GM12878 (cell line): Measurements from ENCODE around the gene FKBP6.

Experiments used
- CBFB ChIP-seq: IDR thresholded peaks from 2 replicates; pipeline ENCODE4 v1.6.1; 2016; ENCODE audit warnings: antibody characterized with exemption, low read depth
- GABPA ChIP-seq: IDR thresholded peaks from 2 replicates; pipeline ENCODE4 v1.6.1; 2014; ENCODE audit warnings: antibody characterized with exemption, low read depth, mild to moderate bottlenecking, inconsistent platforms
- MTA3 ChIP-seq: IDR thresholded peaks from 2 replicates; pipeline ENCODE4 v1.6.1; 2012; ENCODE audit warnings: low read length, inconsistent platforms, borderline replicate concordance
- NFIC ChIP-seq: IDR thresholded peaks from 2 replicates; pipeline ENCODE4 v1.6.1; 2012; ENCODE audit warnings: low read depth, mild to moderate bottlenecking, inconsistent platforms, low read length, moderate library complexity
- ZZZ3 ChIP-seq: IDR thresholded peaks from 2 replicates; pipeline ENCODE4 v1.6.1; 2011; ENCODE audit warnings: low read depth; ENCODE audit not compliant: control insufficient read depth, insufficient read length
- TF ChIP-seq, protein P1 (sequence below): fragments of 450-650 bp; IDR thresholded peaks from 2 replicates; pipeline ENCODE4 v1.6.1; 2017; ENCODE audit warnings: mild to moderate bottlenecking, moderate library complexity
- TF ChIP-seq, protein P2 (sequence below), 3 experiments: IDR thresholded peaks in 2 of 3; conservative IDR thresholded peaks in 1 of 3; 2 replicates each; pipeline ENCODE4 v1.5.1; 2011; ENCODE audit warnings: low read depth in 3 of 3, low read length in 3 of 3, mild to moderate bottlenecking in 3 of 3, control low read depth in 2 of 3, moderate library complexity in 2 of 3, inconsistent platforms in 1 of 3, mixed read lengths in 1 of 3; ENCODE audit not compliant: control insufficient read depth in 2 of 3, insufficient read depth in 1 of 3; ENCODE audit errors: extremely low read depth in 1 of 3

DNA sequence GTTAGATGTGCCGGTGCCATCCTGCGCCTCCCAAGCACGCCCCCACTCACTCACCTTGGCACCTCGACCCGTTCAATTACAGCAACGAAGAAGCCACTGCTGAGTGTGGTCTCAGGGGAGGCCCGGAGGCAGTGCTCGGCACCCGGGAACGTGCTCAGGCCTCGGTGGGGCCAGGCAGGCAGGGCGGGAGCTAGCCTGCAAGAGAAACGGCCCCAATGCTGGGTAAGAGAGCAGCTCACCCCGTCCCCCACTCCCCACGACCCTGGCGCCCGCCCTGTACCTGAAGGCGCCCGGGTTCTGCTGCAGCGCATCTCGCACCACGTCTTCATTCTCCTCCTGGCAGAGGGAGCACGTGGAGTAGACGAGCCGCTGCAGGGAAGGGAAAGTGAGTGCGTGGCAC is 24.4 kb upstream of the FKBP6 start:
- TF ChIP-seq, protein P1, sequence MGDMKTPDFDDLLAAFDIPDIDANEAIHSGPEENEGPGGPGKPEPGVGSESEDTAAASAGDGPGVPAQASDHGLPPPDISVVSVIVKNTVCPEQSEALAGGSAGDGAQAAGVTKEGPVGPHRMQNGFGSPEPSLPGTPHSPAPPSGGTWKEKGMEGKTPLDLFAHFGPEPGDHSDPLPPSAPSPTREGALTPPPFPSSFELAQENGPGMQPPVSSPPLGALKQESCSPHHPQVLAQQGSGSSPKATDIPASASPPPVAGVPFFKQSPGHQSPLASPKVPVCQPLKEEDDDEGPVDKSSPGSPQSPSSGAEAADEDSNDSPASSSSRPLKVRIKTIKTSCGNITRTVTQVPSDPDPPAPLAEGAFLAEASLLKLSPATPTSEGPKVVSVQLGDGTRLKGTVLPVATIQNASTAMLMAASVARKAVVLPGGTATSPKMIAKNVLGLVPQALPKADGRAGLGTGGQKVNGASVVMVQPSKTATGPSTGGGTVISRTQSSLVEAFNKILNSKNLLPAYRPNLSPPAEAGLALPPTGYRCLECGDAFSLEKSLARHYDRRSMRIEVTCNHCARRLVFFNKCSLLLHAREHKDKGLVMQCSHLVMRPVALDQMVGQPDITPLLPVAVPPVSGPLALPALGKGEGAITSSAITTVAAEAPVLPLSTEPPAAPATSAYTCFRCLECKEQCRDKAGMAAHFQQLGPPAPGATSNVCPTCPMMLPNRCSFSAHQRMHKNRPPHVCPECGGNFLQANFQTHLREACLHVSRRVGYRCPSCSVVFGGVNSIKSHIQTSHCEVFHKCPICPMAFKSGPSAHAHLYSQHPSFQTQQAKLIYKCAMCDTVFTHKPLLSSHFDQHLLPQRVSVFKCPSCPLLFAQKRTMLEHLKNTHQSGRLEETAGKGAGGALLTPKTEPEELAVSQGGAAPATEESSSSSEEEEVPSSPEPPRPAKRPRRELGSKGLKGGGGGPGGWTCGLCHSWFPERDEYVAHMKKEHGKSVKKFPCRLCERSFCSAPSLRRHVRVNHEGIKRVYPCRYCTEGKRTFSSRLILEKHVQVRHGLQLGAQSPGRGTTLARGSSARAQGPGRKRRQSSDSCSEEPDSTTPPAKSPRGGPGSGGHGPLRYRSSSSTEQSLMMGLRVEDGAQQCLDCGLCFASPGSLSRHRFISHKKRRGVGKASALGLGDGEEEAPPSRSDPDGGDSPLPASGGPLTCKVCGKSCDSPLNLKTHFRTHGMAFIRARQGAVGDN = no peak
- TF ChIP-seq, protein P2, sequence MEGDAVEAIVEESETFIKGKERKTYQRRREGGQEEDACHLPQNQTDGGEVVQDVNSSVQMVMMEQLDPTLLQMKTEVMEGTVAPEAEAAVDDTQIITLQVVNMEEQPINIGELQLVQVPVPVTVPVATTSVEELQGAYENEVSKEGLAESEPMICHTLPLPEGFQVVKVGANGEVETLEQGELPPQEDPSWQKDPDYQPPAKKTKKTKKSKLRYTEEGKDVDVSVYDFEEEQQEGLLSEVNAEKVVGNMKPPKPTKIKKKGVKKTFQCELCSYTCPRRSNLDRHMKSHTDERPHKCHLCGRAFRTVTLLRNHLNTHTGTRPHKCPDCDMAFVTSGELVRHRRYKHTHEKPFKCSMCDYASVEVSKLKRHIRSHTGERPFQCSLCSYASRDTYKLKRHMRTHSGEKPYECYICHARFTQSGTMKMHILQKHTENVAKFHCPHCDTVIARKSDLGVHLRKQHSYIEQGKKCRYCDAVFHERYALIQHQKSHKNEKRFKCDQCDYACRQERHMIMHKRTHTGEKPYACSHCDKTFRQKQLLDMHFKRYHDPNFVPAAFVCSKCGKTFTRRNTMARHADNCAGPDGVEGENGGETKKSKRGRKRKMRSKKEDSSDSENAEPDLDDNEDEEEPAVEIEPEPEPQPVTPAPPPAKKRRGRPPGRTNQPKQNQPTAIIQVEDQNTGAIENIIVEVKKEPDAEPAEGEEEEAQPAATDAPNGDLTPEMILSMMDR (IDR thresholded peaks at IDR 0.05 in 2 of 3, conservative IDR thresholded peaks at IDR 0.05 in 1 of 3; ENCODE audit: control insufficient read depth in 2 of 3, extremely low read depth in 1 of 3, insufficient read depth in 1 of 3, low read depth in 3 of 3, low read length in 3 of 3) = no peak
- no peak for TF ChIP-seq MTA3
- TF ChIP-seq GABPA = no peak
- no peak for TF ChIP-seq ZZZ3
- no peak for TF ChIP-seq NFIC
- no peak for TF ChIP-seq CBFB
